Fibroblast of lung (primary cell): ENCODE data around the gene POU4F1.
A peak's percentile ranks its signal among the peaks of the same experiment; 100 is the strongest.

Source experiments
- CTCF ChIP-seq, 2 donors: IDR thresholded peaks in 1 of 2; conservative IDR thresholded peaks in 1 of 2; 1 replicate in 1 of 2; 2 replicates in 1 of 2; pipeline ENCODE4 v1.5.1; 2011 to 2012; ENCODE audit warnings: low read length in 2 of 2, control low read depth in 1 of 2, inconsistent platforms in 1 of 2, low read depth in 1 of 2, mild to moderate bottlenecking in 1 of 2
- EZH2 ChIP-seq: IDR thresholded peaks from 2 replicates; pipeline ENCODE4 v1.5.1; 2012; ENCODE audit warnings: low read length, control low read depth, mild to moderate bottlenecking; ENCODE audit errors: missing control alignments

- TF ChIP-seq CTCF (conservative IDR thresholded peaks at IDR 0.05 in 1 of 2, IDR thresholded peaks at IDR 0.05 in 1 of 2; ENCODE audit: low read depth in 1 of 2, low read length in 2 of 2) (no peak), EZH2 (peak; percentile 6)
Observed at GRCh38 chr13:78610381-78610883, 7.1 kb upstream of the POU4F1 start.
